NT2/D1 (cell line): ENCODE results near the gene KCTD5.

ENCODE experiments used
- SUZ12 ChIP-seq: IDR thresholded peaks from 2 replicates; pipeline ENCODE4 v1.6.1; 2011; ENCODE audit not compliant: insufficient read length, insufficient read depth; ENCODE audit errors: extremely low read depth
- YY1 ChIP-seq: IDR thresholded peaks from 2 replicates; pipeline ENCODE4 v1.6.1; 2011; ENCODE audit not compliant: insufficient read length, insufficient read depth
- ZNF274 ChIP-seq: IDR thresholded peaks from 2 replicates; pipeline ENCODE4 v1.6.1; 2011; ENCODE audit warnings: mild to moderate bottlenecking, low read depth, low read length

DNA sequence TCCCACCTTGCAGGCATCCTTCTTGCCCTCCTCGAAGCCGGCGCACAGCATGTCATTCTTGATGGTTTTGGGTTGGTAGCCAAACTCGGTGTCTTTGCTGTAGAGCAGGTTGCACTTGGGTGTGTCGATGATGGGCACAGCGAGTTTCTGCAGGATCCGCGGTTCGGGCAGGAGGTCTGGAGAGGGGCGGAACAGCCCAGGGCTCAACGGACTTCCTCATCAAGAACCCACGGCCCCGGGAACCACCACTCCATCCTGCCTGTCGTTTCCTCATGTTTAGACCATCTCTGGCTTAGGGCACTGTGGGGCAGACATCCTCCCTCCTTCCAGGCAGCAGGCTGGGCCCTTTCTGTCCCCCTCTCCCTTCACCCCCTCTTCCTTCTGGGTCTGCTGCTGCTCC is 31.2 kb downstream of the KCTD5 start:
- TF ChIP-seq SUZ12 (no peak), YY1 (no peak), ZNF274 (no peak)
